DND-41 (cell line): ENCODE data around the gene DCAF8.

Experiments used
- CTCF ChIP-seq: IDR thresholded peaks from 2 replicates; pipeline ENCODE4 v1.5.1; 2012; ENCODE audit warnings: borderline replicate concordance, low read length, moderate library complexity, mild to moderate bottlenecking; ENCODE audit not compliant: poor library complexity, severe bottlenecking; ENCODE audit errors: extremely low read depth
- EZH2 ChIP-seq: IDR thresholded peaks from 3 replicates; pipeline ENCODE4 v1.6.1; 2012; ENCODE audit warnings: borderline replicate concordance, low read depth, mild to moderate bottlenecking, moderate library complexity, low read length, inconsistent platforms; ENCODE audit not compliant: severe bottlenecking

- TF ChIP-seq EZH2 (no peak), CTCF (no peak)
Measured at GRCh38 chr1:160207118-160207650, 55.2 kb downstream of the DCAF8 start.
